Glutamatergic neuron (in vitro differentiated cells): ENCODE data around the gene DCXR. TPM values are rescaled to one million over a fixed set of nuclear protein-coding genes. Genes with fewer than 3 reads are reported as not detected.

Experiments
- DNase-seq: peaks from one replicate; pipeline ENCODE4 v3.0.0; 2022
- H3K27ac Mint-ChIP-seq: one replicate; pipeline ENCODE4 v1.8.0; 2020; ENCODE audit warnings: mild to moderate bottlenecking, mixed read lengths, inconsistent platforms; ENCODE audit not compliant: unreplicated experiment
- H3K27me3 Mint-ChIP-seq: one replicate; pipeline ENCODE4 v1.8.0; 2020; ENCODE audit warnings: mild to moderate bottlenecking, moderate library complexity, mixed read lengths, inconsistent platforms; ENCODE audit not compliant: unreplicated experiment
- H3K36me3 Mint-ChIP-seq: one replicate; pipeline ENCODE4 v1.8.0; 2020; ENCODE audit warnings: mild to moderate bottlenecking, mixed read lengths, inconsistent platforms; ENCODE audit not compliant: unreplicated experiment
- H3K4me1 Mint-ChIP-seq: one replicate; pipeline ENCODE4 v1.8.0; 2020; ENCODE audit warnings: mild to moderate bottlenecking, low read depth, mixed read lengths, inconsistent platforms; ENCODE audit not compliant: unreplicated experiment
- H3K4me3 Mint-ChIP-seq: one replicate; pipeline ENCODE4 v1.8.0; 2020; ENCODE audit warnings: mild to moderate bottlenecking, mixed read lengths, inconsistent platforms; ENCODE audit not compliant: unreplicated experiment
- H3K9me3 Mint-ChIP-seq: one replicate; pipeline ENCODE4 v1.8.0; 2020; ENCODE audit warnings: mild to moderate bottlenecking, moderate library complexity, mixed read lengths, inconsistent platforms; ENCODE audit not compliant: unreplicated experiment
- CTCF ChIP-seq: fragments of 200-600 bp; sonication (generic); IDR thresholded peaks from one replicate; pipeline ENCODE4 v1.5.0; 2021; ENCODE audit not compliant: partially characterized antibody, unreplicated experiment
- total RNA-seq: library from RNA; stranded (reverse); fragmentation: NEBNext Ultra II Directional; extraction: Animal tissue kit (Norgen Biotek cat#: 25700); gene quantifications from one replicate; pipeline ENCODE4 v1.2.1, GENCODE V29; 2021; ENCODE audit not compliant: unreplicated experiment

Gene DCXR
- total RNA-seq, 1 donor from 2014 or later, result 89.5 TPM

GRCh38 chr17:82010575-82011525 lies 26.6 kb downstream of the DCXR start:
- no peaks in the 10 kb centered on the region for H3K36me3 Mint-ChIP-seq
- peaks cover 8% of the 10 kb centered on the region for H3K4me1 Mint-ChIP-seq
- TF ChIP-seq CTCF, result no peak
- DNase-seq, result no peak
- H3K9me3 Mint-ChIP-seq, result peaks cover 5% of the 10 kb centered on the region
- peaks cover 5% of the 10 kb centered on the region for H3K27me3 Mint-ChIP-seq
- no peak overlapping the region for H3K27ac Mint-ChIP-seq
- H3K4me3 Mint-ChIP-seq, result no peak overlapping the region

- H3K27me3 Mint-ChIP-seq, result peaks cover 5% of the 10 kb centered on the region
- no peak overlapping the region for H3K27ac Mint-ChIP-seq
- H3K4me3 Mint-ChIP-seq, result no peak overlapping the region
- H3K4me1 Mint-ChIP-seq, result peaks cover 10% of the 10 kb centered on the region
- TF ChIP-seq CTCF, result no peak
- peaks cover 5% of the 10 kb centered on the region for H3K9me3 Mint-ChIP-seq
- H3K36me3 Mint-ChIP-seq, result no peaks in the 10 kb centered on the region
- DNase-seq, result no peak
Observed at GRCh38 chr17:82009413-82009812, 28.1 kb downstream of the DCXR start.

DNA sequence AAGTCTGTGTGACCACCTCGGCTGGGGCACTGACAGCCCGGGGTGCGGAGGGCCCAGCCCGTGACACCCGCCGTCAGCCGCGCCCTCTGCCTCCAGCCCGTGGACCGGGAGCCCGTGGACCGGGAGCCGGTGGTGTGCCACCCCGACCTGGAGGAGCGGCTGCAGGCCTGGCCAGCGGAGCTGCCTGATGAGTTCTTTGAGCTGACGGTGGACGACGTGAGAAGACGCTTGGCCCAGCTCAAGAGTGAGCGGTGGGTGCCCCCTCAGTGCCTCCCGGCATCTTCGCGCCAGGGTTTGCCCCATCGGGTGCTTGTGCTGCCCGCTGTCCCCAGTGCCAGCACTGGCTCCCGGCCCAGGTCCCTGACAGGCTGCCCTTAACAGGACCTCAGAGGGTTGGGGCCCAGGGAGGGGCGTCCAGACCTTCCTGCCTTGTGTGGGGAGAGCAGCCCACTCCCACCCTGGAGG lies 28.5 kb downstream of the DCXR start:
- Mint-ChIP-seq H3K27me3 (peaks cover 5% of the 10 kb centered on the region), H3K36me3 (no peaks in the 10 kb centered on the region), H3K9me3 (peaks cover 5% of the 10 kb centered on the region), H3K4me1 (peaks cover 10% of the 10 kb centered on the region), H3K27ac (no peak overlapping the region), H3K4me3 (no peak overlapping the region)
- no peak for TF ChIP-seq CTCF
- DNase-seq, result no peak

DNA sequence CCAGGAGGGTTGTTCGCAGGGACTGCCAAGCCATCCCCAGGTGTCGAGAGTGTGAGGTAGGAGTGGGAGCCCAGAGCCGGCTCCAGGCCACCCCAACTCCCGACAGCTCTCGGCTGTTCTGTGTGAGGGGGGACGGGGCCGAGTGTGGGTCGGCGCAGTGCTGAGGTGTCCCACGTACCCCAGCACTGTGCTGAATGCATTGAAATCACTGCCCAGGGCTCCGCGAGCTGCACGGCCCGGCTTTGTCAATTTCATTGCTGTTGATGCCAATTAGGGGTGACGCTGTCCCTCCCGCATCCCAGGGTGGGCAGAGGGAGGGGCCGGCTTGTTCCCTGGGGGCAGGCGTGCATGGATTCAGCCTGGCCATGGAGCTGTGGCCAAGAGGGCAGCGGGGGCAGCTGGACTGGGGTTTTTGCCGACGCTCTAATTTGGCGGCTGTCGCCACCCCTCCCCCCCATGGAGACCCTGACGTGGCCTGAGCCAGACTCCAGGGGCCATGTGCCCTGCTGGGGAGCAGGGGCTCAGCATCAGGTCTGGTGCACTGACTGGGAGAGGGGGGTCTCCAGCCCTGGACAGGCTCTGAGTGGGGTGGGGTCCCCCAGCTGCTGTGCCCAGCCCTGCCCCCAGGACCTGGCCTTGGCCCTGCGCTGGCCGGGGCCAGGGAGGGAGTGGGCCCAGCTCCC lies 29.1 kb downstream of the DCXR start:
- no peak for TF ChIP-seq CTCF

More for the DNA sequence above, 29.1 kb downstream of the DCXR start:
- H3K9me3 Mint-ChIP-seq, result peaks cover 5% of the 10 kb centered on the region
- H3K27ac Mint-ChIP-seq, result no peak overlapping the region
- H3K36me3 Mint-ChIP-seq, result no peaks in the 10 kb centered on the region
- no peak overlapping the region for H3K4me3 Mint-ChIP-seq
- peaks cover 10% of the 10 kb centered on the region for H3K4me1 Mint-ChIP-seq
- DNase-seq, result no peak
- H3K27me3 Mint-ChIP-seq, result peaks cover 5% of the 10 kb centered on the region
